ENCODE measurements around the gene HJURP.

- TF ChIP-seq CTCF (IDR thresholded peaks at IDR 0.05) (no peak), POLR2AphosphoS5 (IDR thresholded peaks at IDR 0.05) (no peak), POLR2A (IDR thresholded peaks at IDR 0.05) (no peak), EP300 (IDR thresholded peaks at IDR 0.05) (no peak)
Measured at GRCh38 chr2:233844064-233844807, 10.1 kb downstream of the HJURP start.

Data from sigmoid colon (tissue), 4 donors.